Stimulated activated CD4-positive, alpha-beta T cell treated with anti-CD3 and anti-CD28 coated beads, Interleukin-1b, Interleukin-23, amount 100 ng/mL, for 1 hour (primary cell): ENCODE measurements around the gene RPE65.
"Not testable (repeated sequence)": the region's sequence is repeated elsewhere in the genome, so short reads cannot be mapped to it uniquely, and the experiment has no call there.

ENCODE experiments used
- DNase-seq, 2 donors: peaks; one replicate each; pipeline ENCODE4 v3.0.0-alpha.2; 2020; ENCODE audit warnings: low read depth in 2 of 2

The RPE65 gene

GRCh38 chr1:68449901-68450300 lies at the start of gene RPE65:
Gene RPE65, minus strand, starts transcription at chr1:68449954. Its CDS starts 49 bp downstream, at chr1:68449905.
- DNase-seq = no peak

- DNase-seq = no peak
Observed at GRCh38 chr1:68497358-68497698, 47.6 kb upstream of the RPE65 start.

- DNase-seq = peak; percentile 11 to 32
Observed at GRCh38 chr1:68496680-68497357, 47.1 kb upstream of the RPE65 start, which contains the start of gene DEPDC1. Gene DEPDC1, minus strand, starts transcription at chr1:68497082. Its CDS starts 83 bp downstream, at chr1:68496999.

DNA sequence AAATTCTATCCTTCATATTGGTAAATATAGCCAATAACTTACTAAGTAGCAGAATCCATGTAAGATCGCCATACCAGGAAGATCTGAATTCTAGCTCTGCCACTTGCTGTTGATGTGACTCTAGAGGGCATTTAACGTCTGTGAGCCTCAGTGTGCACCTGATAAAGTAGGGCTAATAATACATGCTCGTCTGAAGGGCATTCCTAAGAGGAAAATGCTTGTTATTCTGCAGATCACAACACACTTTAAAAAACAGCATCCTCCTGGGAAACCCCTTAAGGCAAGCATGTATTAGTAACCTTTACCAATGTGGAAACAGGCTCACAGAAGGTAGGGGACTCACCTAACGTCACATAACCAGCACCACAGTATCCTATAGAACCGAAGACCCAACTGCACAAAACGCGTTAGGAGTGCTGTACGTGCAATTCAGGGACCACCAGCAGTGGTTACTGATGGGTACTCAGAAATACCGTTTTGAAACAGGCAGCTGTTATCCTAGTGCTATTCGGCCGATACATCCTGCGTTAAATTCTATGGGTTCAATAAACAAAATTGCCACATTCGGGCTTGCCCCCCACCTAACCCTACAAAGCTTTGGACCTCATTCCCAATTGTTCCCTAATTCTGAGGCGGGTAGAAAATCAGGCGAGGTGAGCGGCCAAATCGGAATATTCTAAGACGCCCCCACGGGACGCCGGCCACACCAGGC lies 46.4 kb upstream of the RPE65 start:
- DNase-seq = no peak

GRCh38 chr1:68495532-68495931 lies 45.8 kb upstream of the RPE65 start:
- no peak for DNase-seq

GRCh38 chr1:68493193-68493592 lies 43.4 kb upstream of the RPE65 start:
- DNase-seq = no peak

- DNase-seq = not testable (repeated sequence)
Observed at GRCh38 chr1:68492255-68492654, 42.5 kb upstream of the RPE65 start.

- DNase-seq = no peak
Observed at GRCh38 chr1:68490046-68490651, 40.4 kb upstream of the RPE65 start.

GRCh38 chr1:68485431-68486022 lies 35.8 kb upstream of the RPE65 start:
- no peak for DNase-seq

DNA sequence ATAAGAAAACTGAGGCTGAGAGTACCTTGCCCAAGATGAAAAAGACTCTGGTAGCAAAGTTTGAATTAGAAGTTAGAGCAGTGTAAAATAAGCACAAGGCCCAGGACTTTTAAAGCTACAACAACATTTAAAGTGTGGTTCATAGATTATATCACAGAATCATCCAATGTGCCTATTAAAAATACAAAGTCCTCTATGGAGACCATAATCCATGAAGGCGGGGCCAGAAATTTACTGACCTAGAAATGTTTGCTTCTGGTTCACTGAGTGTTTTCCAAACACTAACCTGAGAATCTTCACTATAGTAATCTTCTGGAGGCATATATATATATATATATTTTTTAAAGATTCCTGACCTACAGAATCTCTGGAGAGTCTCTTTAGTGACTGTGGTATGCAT lies 34.9 kb upstream of the RPE65 start:
- DNase-seq = no peak

DNA sequence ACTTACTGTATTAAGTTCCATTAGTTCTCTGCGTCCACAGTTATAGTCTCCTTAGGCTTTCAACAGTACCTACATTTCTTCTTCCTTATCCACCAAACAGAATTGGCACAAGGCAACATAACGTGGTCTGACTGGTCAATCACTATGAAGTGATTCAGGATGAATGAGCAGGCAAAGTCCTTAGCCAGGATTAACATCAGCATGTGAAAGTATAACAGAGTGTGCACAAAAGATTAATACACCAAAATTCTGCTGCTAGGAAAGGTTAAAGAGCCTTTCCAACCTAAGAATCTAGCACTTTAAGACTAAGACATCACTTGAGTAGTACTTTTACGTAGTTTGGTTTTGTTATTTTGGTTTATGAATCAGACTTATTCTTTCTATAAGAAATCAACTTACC lies 31.3 kb upstream of the RPE65 start:
- DNase-seq = no peak

DNA sequence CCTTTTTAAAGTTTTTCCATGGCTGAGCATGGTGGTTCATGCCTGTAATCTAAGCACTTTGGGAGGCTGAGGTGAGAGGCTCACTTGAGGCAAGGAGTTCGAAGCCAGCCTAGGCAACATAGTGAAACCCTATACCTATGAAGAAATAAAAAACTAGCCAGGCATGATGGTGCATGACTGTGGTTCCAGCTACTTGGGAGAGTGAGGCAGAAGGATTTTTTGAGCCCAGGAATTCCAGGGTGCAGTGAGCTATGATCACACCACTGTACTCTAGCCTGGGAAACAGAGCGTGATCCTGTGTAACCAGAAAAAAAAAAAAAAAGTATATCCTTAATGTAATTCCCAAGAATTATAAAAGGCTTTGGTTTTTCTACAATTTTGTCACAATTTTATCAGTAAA lies 29.7 kb upstream of the RPE65 start:
- no peak for DNase-seq

DNA sequence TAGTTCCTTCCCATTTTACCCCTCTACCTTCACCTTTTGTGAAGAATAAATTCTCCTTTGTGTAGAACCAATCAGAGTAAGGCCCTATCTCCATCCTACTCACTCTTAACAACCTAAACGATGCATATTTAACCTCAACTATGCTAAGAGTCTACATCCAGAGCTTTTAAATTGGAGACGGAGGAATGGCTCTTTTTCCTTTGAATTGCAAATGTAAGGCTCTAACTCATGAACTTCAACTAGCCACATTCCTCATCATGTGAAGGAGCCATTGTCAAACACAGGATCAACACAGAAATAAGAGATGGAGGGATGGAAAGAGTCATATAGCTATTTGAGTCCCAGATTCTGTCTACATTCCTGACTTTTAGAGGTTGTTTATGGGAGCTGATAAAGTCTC lies 28.9 kb upstream of the RPE65 start:
- DNase-seq = no peak

GRCh38 chr1:68476626-68477025 lies 26.9 kb upstream of the RPE65 start:
- not testable (repeated sequence) for DNase-seq

DNA sequence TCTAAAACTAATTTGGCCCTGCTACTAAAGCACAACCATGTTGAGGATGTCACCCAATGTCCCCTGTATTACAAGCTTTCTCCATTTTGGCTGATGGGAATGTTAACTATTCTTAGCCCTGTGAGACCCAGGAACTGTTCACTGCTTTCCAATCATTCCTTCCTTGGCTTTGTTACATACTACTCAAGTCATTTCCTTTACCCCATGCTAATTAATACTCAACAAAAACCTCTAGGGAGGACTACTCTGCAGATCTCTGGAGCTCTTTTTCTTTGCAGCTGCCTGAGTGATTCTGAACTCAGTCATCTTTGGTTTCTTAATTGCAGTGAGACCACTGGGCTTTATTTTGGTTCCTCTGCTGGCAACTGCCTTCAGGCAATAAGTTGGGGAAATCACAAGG lies 23.3 kb upstream of the RPE65 start:
- no peak for DNase-seq

GRCh38 chr1:68470388-68470970 lies 20.7 kb upstream of the RPE65 start:
- no peak for DNase-seq

GRCh38 chr1:68464891-68465290 lies 15.1 kb upstream of the RPE65 start:
- no peak for DNase-seq

- no peak for DNase-seq
Observed at GRCh38 chr1:68460935-68461334, 11.2 kb upstream of the RPE65 start.

DNA sequence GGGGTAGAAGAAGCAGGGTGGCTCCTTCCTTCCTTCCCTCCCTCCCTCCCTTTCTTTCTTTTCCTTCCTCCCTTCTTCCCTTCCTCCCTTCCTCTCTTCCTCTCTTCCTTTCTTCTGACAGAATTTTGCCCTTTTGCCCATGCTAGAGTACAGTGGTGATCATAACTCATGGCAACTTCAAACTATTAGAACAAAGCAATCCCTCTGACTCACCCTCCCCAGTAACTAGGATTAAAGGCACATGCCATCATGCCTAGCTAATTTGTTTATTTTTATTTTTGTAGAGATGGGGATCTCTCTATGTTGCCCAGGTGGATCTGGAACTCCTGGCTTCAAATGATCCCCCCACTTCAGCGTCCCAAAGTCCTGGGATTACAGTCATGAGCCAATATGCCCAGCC lies 10.0 kb upstream of the RPE65 start:
- DNase-seq = no peak

- DNase-seq = no peak
Observed at GRCh38 chr1:68459091-68459490, 9.3 kb upstream of the RPE65 start.

DNA sequence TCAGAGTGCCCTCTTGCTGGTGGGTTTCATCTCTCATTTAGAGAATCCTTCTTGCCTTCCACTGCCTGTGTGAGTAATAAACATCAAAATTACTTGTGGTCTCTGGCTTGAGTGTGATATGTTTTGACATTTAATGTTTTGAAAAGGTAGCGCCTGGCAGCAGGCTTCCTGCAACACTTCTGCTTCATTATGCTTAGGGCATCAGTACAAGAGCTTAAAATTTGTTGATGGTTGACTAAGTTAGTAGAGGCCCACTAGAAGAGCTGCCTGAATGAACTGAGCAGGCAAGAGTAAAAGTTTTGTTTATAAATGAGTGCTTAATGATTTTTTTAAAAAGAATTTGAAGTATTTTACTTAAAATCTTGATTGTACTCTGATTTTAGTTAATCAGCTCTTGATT lies 6.4 kb upstream of the RPE65 start:
- no peak for DNase-seq

DNA sequence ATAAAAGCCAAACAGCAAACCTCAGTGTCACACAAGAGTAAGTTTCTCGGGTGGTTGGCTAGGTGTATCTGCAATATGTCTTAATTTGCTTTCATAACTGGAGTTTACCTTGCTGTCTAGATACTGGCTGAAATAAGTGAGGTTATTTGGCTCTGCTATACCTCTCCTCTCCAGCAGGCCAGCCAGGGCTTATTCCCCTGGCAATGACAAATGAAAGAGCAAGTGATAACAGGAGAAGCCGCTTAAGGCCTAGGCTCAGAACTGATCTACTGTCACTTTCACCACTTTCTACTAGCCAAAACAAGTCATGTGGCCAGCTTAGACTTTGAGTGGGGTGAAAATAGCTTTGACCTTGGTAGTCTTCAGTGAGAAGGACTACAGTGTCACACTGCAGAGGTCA lies 4.8 kb upstream of the RPE65 start:
- no peak for DNase-seq
